ENCODE data around the gene FEV. TPM values are rescaled to one million over a fixed set of nuclear protein-coding genes. Genes with fewer than 3 reads are reported as not detected.

Gene FEV
- total RNA-seq = not detected in 2 replicates

DNA sequence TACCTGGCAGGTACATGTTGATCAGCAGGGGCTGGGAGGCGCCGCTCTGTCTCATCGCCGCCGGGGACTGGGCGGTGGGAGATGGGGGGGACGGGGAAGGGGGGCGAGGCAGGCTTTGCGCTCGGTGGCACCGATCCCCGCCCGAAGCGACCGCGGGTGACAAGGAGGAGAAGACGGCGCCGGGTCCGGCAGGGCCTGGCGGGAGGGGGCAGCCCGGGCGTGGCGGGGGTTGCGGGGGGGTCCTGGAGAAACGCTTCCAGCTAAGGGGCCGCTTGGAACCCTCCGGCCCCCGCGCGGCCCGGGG is at the start of gene FEV:
Gene FEV (minus strand): TSS at position 164 of the 304 bp plus-strand sequence. CDS start 109 bp downstream, at position 55.
- Histone ChIP-seq H4K20me1 (ENCODE audit: insufficient read depth, low read length) (peaks cover 3% of the 10 kb centered on the region), H3K4me1 (ENCODE audit: insufficient read depth, low read length) (no peaks in the 10 kb centered on the region), H3K27me3 (ENCODE audit: insufficient read depth, low read length) (peaks cover 88% of the 10 kb centered on the region), H2AFZ (ENCODE audit: low read length) (no peak within 1 kb of the TSS), H3K27ac (ENCODE audit: low read depth, low read length) (no peak within 1 kb of the TSS), H3K9me3 (ENCODE audit: low read depth, low read length) (no peaks in the 10 kb centered on the region), H3K36me3 (ENCODE audit: insufficient read depth, low read length) (no peaks in the 10 kb centered on the region), H3K4me2 (ENCODE audit: insufficient read depth, low read length) (no peak within 1 kb of the TSS), H3K79me2 (ENCODE audit: insufficient read depth, low read length) (no peaks in the 10 kb centered on the region), H3K4me3 (ENCODE audit: insufficient read depth, low read length) (no peak within 1 kb of the TSS)
- TF ChIP-seq, protein P1, sequence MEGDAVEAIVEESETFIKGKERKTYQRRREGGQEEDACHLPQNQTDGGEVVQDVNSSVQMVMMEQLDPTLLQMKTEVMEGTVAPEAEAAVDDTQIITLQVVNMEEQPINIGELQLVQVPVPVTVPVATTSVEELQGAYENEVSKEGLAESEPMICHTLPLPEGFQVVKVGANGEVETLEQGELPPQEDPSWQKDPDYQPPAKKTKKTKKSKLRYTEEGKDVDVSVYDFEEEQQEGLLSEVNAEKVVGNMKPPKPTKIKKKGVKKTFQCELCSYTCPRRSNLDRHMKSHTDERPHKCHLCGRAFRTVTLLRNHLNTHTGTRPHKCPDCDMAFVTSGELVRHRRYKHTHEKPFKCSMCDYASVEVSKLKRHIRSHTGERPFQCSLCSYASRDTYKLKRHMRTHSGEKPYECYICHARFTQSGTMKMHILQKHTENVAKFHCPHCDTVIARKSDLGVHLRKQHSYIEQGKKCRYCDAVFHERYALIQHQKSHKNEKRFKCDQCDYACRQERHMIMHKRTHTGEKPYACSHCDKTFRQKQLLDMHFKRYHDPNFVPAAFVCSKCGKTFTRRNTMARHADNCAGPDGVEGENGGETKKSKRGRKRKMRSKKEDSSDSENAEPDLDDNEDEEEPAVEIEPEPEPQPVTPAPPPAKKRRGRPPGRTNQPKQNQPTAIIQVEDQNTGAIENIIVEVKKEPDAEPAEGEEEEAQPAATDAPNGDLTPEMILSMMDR (IDR thresholded peaks at IDR 0.05; ENCODE audit: extremely low read depth, low read depth, low read length) = no peak
- peak; percentile 47 for DNase-seq (ENCODE audit: insufficient read length, low spot score, missing footprints)

DNA sequence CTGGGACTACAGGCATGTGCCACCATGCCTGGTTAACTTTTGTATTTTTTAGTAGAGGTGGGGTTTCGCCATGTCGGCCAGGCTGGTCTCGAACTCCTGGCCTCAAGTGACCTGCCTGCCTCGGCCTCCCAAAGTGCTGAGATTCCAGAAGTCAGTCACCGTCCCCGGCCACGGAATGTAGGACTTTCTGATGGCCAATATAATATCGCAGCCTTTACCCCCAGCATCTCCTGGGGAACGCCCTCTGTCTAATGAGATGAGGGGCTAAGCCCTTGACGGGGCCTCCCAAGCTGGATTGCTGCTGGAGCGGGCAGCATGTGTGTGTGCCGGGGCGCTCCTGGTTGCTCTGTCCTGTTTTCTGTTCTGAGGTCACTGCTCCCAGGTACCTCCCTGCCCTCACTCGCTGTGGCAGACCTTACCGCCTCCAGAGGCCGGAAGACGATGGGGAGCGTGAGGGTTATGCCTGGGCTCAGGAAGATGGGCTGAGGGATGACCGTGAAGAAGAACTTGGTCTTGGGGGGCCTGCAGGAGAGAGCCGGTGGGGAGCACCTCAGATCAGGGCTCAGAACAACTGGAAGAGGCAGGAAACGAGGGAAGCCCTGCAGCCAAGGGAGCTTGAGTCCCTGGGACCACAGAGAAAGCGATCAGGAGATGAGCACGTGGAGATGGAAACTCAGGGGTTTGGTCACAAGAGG is 47.2 kb upstream of the FEV start:
- no peaks in the 10 kb centered on the region for H3K9me3 ChIP-seq (ENCODE audit: low read depth, low read length)
- H3K27me3 ChIP-seq (ENCODE audit: insufficient read depth, low read length) = peaks cover 35% of the 10 kb centered on the region
- TF ChIP-seq, protein P1 (IDR thresholded peaks at IDR 0.05; ENCODE audit: extremely low read depth, low read depth, low read length) = no peak
- H3K27ac ChIP-seq (ENCODE audit: low read depth, low read length) = no peak overlapping the region
- H3K4me2 ChIP-seq (ENCODE audit: insufficient read depth, low read length) = no peak overlapping the region
- H4K20me1 ChIP-seq (ENCODE audit: insufficient read depth, low read length) = peaks cover 3% of the 10 kb centered on the region
- no peak overlapping the region for H3K4me3 ChIP-seq (ENCODE audit: insufficient read depth, low read length)
- no peaks in the 10 kb centered on the region for H3K79me2 ChIP-seq (ENCODE audit: insufficient read depth, low read length)
- no peak for DNase-seq (ENCODE audit: insufficient read length, low spot score, missing footprints)
- no peaks in the 10 kb centered on the region for H3K4me1 ChIP-seq (ENCODE audit: insufficient read depth, low read length)
- no peaks in the 10 kb centered on the region for H3K36me3 ChIP-seq (ENCODE audit: insufficient read depth, low read length)
- H2AFZ ChIP-seq (ENCODE audit: low read length) = no peak overlapping the region

DNA sequence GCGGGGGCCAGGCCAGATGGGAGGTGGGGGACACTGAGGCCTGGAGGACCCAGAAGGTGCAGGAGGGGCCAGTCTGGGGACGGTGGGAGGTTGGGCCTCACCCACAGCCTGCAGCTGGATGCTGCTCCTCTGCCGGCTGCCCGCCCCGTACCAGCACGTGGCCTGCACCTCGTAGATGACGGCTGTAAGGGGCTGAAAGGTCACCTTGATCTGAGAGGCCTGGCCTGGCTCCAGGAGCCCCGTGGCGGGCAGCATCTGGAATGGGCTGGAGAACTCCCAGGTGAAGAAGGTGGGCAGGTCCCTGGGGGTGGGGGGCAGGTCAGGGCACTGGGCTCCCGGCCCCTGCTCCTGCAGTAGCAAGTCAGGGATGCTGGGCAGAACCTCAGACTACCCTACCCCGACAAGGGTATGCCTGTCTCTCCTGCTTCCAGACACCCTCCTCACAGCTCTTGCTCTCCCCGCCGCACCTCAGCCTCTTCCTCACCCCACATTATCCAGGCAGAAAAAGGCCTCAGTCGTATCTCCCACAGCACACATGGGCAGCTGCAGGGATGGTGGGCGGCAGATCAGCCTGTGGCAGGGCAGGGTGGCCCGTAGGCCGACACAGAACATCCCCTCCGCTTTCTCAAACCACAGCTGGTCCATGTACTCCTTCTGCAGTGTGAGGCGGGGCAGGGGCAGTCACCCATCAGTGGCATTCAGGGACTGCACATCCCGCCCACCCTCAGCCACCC is 46.2 kb upstream of the FEV start:
- Histone ChIP-seq H3K36me3 (ENCODE audit: insufficient read depth, low read length) (no peaks in the 10 kb centered on the region), H4K20me1 (ENCODE audit: insufficient read depth, low read length) (peaks cover 3% of the 10 kb centered on the region), H2AFZ (ENCODE audit: low read length) (no peak overlapping the region), H3K4me2 (ENCODE audit: insufficient read depth, low read length) (no peak overlapping the region), H3K9me3 (ENCODE audit: low read depth, low read length) (no peaks in the 10 kb centered on the region), H3K79me2 (ENCODE audit: insufficient read depth, low read length) (no peaks in the 10 kb centered on the region), H3K27ac (ENCODE audit: low read depth, low read length) (no peak overlapping the region), H3K27me3 (ENCODE audit: insufficient read depth, low read length) (peaks cover 34% of the 10 kb centered on the region), H3K4me1 (ENCODE audit: insufficient read depth, low read length) (no peaks in the 10 kb centered on the region), H3K4me3 (ENCODE audit: insufficient read depth, low read length) (no peak overlapping the region)
- DNase-seq (ENCODE audit: insufficient read length, low spot score, missing footprints) = peak; percentile 31
- TF ChIP-seq, protein P1 (IDR thresholded peaks at IDR 0.05; ENCODE audit: extremely low read depth, low read depth, low read length) = no peak

DNA sequence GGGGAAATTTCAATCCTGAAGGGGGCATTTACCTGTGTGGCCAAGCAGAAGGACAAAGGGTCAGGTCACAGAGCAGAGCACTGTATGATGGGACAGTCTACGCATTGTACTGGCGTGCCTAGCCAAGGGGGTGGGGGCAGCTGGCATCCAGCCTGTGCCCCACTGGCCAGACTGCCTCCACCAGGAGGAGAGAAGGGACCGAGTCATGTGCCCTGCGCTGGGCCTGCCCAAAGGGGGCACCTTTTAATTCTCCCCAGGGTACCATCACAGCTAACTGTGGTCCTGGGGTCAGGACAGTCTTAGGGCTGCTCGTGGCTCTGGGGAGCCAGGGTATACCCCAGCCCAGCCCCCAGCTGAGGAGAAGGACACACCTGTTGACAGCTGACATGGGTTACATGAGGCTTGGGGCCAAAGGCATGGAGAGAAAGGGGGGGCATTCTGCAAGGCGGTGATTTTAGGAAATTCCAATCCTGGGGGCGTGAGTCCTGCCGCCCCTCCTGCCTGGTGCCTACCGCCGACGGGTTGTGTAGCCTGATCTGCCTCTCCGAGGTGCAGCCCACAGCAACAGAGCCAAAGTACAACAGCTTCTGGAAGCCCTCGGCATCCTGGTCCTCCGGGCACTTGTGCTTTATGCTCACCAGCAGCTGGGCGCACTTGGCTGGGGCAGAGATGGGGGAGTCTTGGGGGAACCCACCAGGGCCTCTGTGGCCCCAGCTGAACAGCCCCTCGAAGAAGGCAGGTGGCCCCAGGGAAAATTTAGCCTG is 45.4 kb upstream of the FEV start:
- TF ChIP-seq, protein P1 (IDR thresholded peaks at IDR 0.05; ENCODE audit: extremely low read depth, low read depth, low read length) = no peak
- H3K79me2 ChIP-seq (ENCODE audit: insufficient read depth, low read length) = no peaks in the 10 kb centered on the region

More for the DNA sequence above, 45.4 kb upstream of the FEV start:
- H3K9me3 ChIP-seq (ENCODE audit: low read depth, low read length) = no peaks in the 10 kb centered on the region
- H4K20me1 ChIP-seq (ENCODE audit: insufficient read depth, low read length) = peaks cover 3% of the 10 kb centered on the region
- peak; percentile 10 for DNase-seq (ENCODE audit: insufficient read length, low spot score, missing footprints)
- H2AFZ ChIP-seq (ENCODE audit: low read length) = no peak overlapping the region
- no peaks in the 10 kb centered on the region for H3K4me1 ChIP-seq (ENCODE audit: insufficient read depth, low read length)
- H3K27me3 ChIP-seq (ENCODE audit: insufficient read depth, low read length) = peaks cover 26% of the 10 kb centered on the region
- H3K27ac ChIP-seq (ENCODE audit: low read depth, low read length) = no peak overlapping the region
- no peak overlapping the region for H3K4me3 ChIP-seq (ENCODE audit: insufficient read depth, low read length)
- no peaks in the 10 kb centered on the region for H3K36me3 ChIP-seq (ENCODE audit: insufficient read depth, low read length)
- no peak overlapping the region for H3K4me2 ChIP-seq (ENCODE audit: insufficient read depth, low read length)

All from osteoblast (primary cell).